ENCODE data around the gene SV2C. TPM values are rescaled to one million over a fixed set of nuclear protein-coding genes. Genes with fewer than 3 reads are reported as not detected.
A peak's percentile ranks its signal among the peaks of the same experiment; 100 is the strongest.
"Not testable (repeated sequence)": the region's sequence is repeated elsewhere in the genome, so short reads cannot be mapped to it uniquely, and the experiment has no call there.

The SV2C gene
- total RNA-seq, 2 experiments from 2014 or later: not detected

DNA sequence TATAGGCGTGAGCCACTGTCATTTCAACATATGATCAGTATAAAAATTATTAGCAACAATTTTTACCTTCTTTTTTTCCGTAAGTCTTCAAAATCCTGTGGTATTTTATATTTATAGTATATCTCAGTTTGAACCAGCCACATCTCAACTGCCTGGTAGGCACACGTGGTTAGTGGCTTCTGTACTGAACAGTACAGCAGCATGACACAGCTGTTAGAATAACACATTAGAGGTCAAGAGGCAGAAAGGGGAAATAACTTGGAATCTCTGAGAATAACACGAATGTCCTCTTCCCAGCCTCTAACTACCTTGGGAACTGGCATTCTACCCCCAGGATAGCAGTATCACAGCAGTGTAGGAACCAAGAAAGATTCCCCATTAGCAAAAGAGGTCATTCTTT, 211.4 kb downstream of the SV2C start:
- H3K9me3 Mint-ChIP-seq: no peaks in the 10 kb centered on the region
- H3K27me3 Mint-ChIP-seq: peaks cover 5% of the 10 kb centered on the region
- H3K27ac Mint-ChIP-seq: no peak overlapping the region
- H3K4me1 Mint-ChIP-seq: peaks cover 4% of the 10 kb centered on the region
- no peaks in the 10 kb centered on the region for H3K36me3 Mint-ChIP-seq
- no peak for DNase-seq
- H3K4me3 Mint-ChIP-seq: no peak overlapping the region

DNA sequence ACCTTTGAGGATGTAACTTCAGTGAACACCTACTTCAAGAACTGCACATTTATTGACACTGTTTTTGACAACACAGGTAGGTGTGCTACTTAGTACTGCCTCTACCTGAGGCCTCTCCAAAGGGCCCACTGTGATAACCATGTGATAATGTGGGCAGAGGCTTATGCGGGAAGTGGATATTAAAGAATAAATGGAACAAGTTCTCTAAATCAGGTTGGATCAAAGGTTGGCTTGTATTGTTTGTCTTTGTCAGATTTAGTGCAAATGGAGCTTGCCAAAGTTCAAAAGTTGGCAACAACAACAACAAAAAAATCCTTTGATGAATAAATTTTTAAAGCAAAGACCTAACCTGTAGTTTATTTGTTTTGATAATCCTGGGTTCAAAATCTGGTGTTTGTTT, 215.7 kb downstream of the SV2C start:
- no peak overlapping the region for H3K27ac Mint-ChIP-seq

DNA sequence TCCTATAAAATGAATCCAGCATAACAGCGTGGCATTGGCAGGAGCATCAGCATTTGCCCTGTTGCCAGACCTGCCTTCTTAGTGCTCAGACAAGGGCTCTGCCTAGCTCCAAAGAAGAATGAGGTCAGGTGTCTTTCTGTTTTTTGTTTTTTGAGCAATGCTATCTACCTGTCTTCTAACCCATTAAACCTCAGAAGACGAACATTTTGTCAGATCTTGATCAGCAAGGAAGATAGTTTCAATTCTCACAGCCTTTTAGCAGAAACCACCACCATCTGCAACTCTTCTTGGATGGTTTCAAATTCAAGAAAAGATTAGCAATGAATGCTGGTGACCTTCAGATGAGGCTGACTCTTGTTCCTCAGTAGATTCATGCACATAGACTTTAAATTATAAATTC, 216.4 kb downstream of the SV2C start:
- Mint-ChIP-seq H3K9me3 (no peaks in the 10 kb centered on the region), H3K27ac (no peak overlapping the region), H3K4me3 (no peak overlapping the region), H3K36me3 (no peaks in the 10 kb centered on the region), H3K4me1 (peaks cover 10% of the 10 kb centered on the region), H3K27me3 (peaks cover 7% of the 10 kb centered on the region)
- DNase-seq: no peak

More for the DNA sequence above, 215.7 kb downstream of the SV2C start:
- Mint-ChIP-seq H3K27me3 (peaks cover 7% of the 10 kb centered on the region), H3K4me3 (no peak overlapping the region), H3K9me3 (no peaks in the 10 kb centered on the region), H3K4me1 (peaks cover 9% of the 10 kb centered on the region), H3K36me3 (no peaks in the 10 kb centered on the region)
- no peak for DNase-seq

DNA sequence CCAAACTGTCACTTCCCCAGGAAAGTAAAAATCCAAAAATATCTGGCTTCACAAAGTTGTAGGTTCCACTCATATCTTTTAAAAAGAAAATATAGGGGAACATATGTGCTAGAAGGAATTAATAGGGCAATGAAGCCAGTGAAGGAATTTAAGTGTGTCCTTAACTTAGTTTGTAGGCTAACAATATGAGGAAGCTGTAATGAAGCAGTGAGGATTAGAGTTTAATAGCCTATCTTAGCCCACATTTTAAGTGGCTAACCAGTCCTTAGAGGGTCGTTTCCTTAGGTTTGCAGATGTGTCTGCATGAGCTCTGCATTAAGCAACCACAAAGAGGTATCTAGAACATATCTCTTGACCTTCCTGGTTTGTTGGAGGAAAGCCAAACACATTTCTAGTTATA, 218.7 kb downstream of the SV2C start:
- not testable (repeated sequence) for H3K27me3 Mint-ChIP-seq

DNA sequence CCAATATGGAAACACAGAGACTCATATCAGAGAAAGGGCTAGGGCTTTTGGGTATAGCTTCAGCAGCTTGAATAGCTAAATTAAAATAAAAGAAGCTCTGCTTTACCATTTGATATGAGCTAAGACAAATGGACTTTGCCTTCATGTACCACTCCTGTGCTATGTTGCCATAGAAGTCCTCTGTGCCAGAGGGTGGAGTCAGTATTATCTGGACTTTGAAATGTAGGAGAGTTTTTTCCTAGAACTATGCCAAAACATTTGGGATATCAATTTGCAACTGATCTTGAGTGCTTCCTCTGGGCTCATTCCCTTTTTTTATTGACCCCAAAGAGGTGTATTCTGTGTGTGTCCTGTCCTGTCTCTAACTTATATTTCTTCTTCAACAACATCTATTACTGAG, 219.5 kb downstream of the SV2C start:
- H3K4me1 Mint-ChIP-seq: peaks cover 12% of the 10 kb centered on the region
- H3K27ac Mint-ChIP-seq: not testable (repeated sequence)

More for the DNA sequence above, 218.7 kb downstream of the SV2C start:
- H3K27ac Mint-ChIP-seq, H3K4me3 Mint-ChIP-seq, DNase-seq, H3K9me3 Mint-ChIP-seq, H3K36me3 Mint-ChIP-seq: not testable (repeated sequence)
- peaks cover 12% of the 10 kb centered on the region for H3K4me1 Mint-ChIP-seq

DNA sequence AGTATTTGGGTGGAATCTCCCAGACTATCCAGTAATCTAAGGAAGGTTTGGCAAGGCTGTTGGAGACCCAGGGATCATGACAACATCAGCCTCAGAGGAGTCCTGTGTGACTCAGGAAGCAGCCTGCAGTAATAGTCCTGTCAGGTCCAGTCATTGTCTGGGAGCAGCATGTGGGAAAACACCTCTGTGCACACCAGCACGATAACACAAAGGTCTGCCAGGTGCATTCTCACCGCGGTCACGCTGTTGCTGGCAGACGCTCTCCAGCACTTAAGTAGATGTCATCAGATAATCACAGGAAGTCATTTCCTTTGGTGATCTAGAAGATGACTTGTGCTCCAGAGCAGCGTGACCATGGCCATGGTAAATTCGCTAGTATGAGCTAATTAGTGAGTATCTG, 220.7 kb downstream of the SV2C start:
- Mint-ChIP-seq H3K9me3 (peaks cover 1% of the 10 kb centered on the region), H3K27me3 (peaks cover 2% of the 10 kb centered on the region), H3K4me3 (no peak overlapping the region), H3K4me1 (peaks cover 12% of the 10 kb centered on the region), H3K27ac (no peak overlapping the region), H3K36me3 (peaks cover 2% of the 10 kb centered on the region)
- peak; percentile 37 for DNase-seq

More for the DNA sequence above, 219.5 kb downstream of the SV2C start:
- not testable (repeated sequence) for H3K9me3 Mint-ChIP-seq, H3K4me3 Mint-ChIP-seq, H3K36me3 Mint-ChIP-seq, DNase-seq, H3K27me3 Mint-ChIP-seq

DNA sequence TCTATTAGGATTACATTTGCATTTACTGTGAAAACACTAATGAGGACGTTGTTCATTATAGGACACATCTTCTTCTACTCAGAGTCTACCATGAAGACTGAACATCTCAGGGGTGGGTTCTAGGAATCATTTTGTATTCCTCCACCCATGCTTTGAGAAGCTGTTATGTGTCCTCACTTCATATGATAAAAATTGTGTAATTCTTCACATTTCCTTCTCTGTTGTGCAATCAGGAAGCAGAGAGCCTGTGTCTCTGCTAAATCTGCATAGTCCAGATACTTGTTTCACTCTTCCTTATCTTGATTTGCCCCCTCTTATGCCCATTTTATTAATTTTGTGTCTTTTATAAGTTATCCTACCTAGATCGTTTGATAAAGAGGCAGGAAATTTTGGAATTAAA, 222.1 kb downstream of the SV2C start:
- peaks cover 7% of the 10 kb centered on the region for H3K4me1 Mint-ChIP-seq
- peaks cover 1% of the 10 kb centered on the region for H3K9me3 Mint-ChIP-seq
- H3K4me3 Mint-ChIP-seq: no peak overlapping the region
- H3K27ac Mint-ChIP-seq: no peak overlapping the region
- peaks cover 2% of the 10 kb centered on the region for H3K27me3 Mint-ChIP-seq
- H3K36me3 Mint-ChIP-seq: peaks cover 2% of the 10 kb centered on the region
- DNase-seq: no peak

DNA sequence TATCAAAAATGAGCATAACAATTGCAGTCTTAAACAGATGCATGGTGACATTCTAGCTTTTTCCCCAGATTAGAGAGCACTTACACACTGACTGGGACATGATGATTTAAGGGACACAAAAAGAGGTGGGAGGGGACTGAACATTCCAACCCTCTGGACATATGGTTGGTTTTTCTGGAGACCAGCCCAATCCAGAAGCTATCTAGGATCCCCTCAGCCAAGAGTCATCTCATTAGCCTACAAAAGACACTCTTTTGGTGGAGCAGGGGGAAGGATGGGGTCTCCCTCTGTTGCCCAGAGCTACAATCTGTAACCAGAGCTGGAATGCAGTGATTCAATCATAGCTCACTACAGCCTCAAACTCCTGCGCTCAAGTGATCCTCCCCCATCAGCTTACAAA, 222.6 kb downstream of the SV2C start:
- peaks cover 7% of the 10 kb centered on the region for H3K4me1 Mint-ChIP-seq
- H3K27me3 Mint-ChIP-seq: peaks cover 2% of the 10 kb centered on the region
- no peak overlapping the region for H3K27ac Mint-ChIP-seq
- peaks cover 2% of the 10 kb centered on the region for H3K36me3 Mint-ChIP-seq
- DNase-seq: no peak
- no peak overlapping the region for H3K4me3 Mint-ChIP-seq
- H3K9me3 Mint-ChIP-seq: peaks cover 1% of the 10 kb centered on the region

DNA sequence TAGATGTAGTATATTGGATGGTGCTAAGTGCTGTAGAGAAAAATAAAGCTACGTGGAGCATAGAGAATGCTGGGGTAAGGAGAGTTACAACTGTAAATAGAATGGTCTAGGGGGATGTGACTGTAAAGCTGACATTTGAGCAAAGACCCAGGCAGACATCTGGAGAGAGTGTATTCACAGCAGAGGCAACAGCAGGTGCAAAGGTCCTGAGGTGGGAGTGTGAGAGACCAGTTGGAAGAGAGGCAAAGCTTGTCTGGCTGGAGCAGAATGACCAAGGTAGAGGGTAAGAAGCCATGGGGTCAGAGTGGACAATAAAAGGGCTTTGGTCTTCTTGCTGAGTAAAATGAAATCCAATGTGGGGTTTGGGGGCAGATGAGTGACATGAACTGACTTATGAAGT, 227.0 kb downstream of the SV2C start:
- Mint-ChIP-seq H3K9me3 (no peaks in the 10 kb centered on the region), H3K4me1 (peaks cover 2% of the 10 kb centered on the region), H3K27ac (no peak overlapping the region), H3K4me3 (no peak overlapping the region), H3K36me3 (no peaks in the 10 kb centered on the region), H3K27me3 (no peaks in the 10 kb centered on the region)
- no peak for DNase-seq

DNA sequence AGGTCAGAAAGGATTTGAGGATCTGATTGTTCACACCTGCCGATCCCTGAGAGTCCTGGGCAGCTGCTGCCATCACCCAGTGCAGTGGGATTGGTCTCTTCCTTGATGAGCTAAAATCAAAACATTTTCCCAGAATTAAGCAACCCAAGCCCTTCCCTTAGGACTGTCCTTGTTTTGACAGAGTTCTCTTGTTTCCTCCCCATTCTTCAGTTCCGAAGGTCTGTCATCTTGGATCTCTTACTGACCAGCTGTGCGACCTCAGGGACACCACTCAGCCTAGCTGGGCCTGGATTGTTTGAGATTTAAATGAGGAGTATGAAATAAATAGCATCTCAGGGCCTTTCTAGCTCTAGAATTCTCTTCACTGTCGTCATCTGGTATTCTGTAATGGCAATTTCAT, 229.6 kb downstream of the SV2C start:
- no peaks in the 10 kb centered on the region for H3K27me3 Mint-ChIP-seq
- no peak overlapping the region for H3K4me3 Mint-ChIP-seq
- no peaks in the 10 kb centered on the region for H3K4me1 Mint-ChIP-seq
- H3K36me3 Mint-ChIP-seq: no peaks in the 10 kb centered on the region
- no peak for DNase-seq
- H3K27ac Mint-ChIP-seq: no peak overlapping the region
- no peaks in the 10 kb centered on the region for H3K9me3 Mint-ChIP-seq

DNA sequence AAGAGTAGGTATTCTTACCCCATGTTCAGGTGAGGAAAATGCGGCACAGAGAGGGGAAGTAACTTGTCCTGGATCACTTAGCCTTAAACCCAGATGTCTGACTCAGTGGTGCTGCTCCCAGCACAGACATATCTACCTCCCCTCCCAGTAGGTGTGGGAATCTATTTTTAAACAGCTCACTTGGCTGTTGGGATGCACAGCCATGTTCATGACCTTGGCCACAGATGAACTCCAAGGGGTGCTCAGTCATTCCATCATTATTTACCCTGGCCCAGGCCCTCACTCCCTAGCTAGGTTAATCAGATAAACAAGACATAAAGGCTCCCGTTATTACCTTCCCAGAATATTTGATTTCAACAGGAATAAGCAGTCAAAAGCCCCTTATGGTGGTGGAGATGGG, 231.5 kb downstream of the SV2C start:
- Mint-ChIP-seq H3K4me1 (no peaks in the 10 kb centered on the region), H3K4me3 (no peak overlapping the region), H3K27me3 (no peaks in the 10 kb centered on the region), H3K36me3 (no peaks in the 10 kb centered on the region), H3K27ac (no peak overlapping the region), H3K9me3 (no peaks in the 10 kb centered on the region)
- DNase-seq: no peak

DNA sequence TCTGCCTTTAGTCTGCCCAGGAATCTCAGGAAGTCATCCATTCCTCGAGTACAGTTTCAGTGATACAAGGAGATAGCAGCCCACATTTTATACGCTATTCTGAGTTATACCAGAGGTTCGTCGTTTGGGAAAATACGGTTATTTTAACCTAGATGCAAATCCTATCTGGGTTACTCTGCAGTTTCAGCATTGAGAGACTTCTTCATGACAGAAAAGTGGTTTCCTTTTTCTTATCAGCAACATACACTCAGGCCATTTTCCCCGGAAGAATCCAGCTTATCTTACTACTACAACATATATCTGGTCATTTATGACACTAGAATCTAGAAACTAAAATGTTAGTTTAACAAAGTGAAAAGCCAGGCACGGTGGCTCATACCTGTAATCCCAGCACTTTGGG, 236.5 kb downstream of the SV2C start:
- Mint-ChIP-seq H3K4me1 (peaks cover 2% of the 10 kb centered on the region), H3K36me3 (no peaks in the 10 kb centered on the region), H3K27ac (no peak overlapping the region), H3K27me3 (no peaks in the 10 kb centered on the region), H3K9me3 (peaks cover 11% of the 10 kb centered on the region), H3K4me3 (no peak overlapping the region)
- DNase-seq: no peak

DNA sequence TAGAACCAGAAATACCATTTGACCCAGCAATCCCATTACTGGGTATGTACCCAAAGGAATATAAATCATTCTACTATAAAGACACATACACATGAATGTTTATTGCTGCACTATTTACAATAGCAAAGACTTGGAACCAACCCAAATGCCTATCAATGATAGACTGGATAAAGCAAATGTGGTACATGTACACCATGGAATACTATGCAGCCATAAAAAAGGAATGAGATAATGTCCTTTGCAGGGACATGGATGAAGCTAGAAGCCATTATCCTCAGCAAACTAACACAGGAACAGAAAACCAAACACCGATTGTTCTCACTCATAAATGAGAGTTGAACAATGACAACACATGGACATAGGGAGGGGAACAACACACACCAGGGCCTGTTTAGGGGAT, 240.3 kb downstream of the SV2C start:
- not testable (repeated sequence) for H3K36me3 Mint-ChIP-seq, H3K4me3 Mint-ChIP-seq, H3K27me3 Mint-ChIP-seq, DNase-seq, H3K27ac Mint-ChIP-seq
- peaks cover 34% of the 10 kb centered on the region for H3K4me1 Mint-ChIP-seq
- peaks cover 11% of the 10 kb centered on the region for H3K9me3 Mint-ChIP-seq

DNA sequence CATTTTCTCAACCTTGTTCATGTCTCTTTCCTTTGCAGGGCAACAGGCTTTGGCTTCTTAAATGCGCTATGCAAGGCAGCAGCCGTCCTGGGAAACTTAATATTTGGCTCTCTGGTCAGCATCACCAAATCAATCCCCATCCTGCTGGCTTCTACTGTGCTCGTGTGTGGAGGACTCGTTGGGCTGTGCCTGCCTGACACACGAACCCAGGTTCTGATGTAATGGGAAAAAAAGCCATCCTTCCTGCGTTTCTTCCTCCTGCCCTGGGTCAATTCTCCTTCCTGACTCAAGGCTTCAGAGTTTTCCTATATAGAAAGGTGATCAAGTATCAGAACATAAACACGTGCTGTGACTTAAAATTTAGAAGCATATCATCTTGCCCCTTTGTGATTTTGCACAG, 242.1 kb downstream of the SV2C start:
- peaks cover 33% of the 10 kb centered on the region for H3K4me1 Mint-ChIP-seq
- no peaks in the 10 kb centered on the region for H3K36me3 Mint-ChIP-seq
- H3K27me3 Mint-ChIP-seq: no peaks in the 10 kb centered on the region
- H3K9me3 Mint-ChIP-seq: peaks cover 11% of the 10 kb centered on the region
- H3K4me3 Mint-ChIP-seq: no peak overlapping the region
- DNase-seq: no peak
- peak overlapping the region; percentile 75 for H3K27ac Mint-ChIP-seq

DNA sequence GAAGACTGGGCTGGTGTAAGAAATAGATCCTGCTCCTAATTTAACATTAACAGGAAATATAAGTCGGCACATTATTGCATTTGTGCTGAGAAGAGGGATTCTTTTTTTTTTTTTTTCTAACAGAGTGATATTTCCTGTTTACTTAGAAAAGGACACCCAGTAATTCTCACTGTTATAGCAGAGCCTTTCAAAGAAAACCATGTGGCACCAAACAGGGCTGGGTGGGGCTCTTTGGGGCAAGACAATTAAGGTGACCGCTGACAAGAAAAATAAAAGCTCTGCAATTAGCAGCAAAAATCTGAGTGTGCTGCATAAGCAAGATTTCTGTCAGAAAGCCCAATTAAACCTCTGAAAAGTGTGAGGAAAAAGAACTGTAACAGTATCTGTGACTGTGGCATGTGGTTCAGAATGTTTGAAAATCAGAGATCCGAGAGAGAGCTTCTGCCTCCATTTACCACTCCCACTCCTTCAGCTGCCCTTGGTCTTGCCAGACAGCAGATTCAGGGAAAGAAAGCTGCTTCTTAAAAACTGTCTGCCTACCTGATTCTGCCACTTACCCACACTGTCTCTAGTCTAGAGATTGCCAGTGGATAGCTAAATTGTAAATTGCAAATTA, 242.8 kb downstream of the SV2C start:
- DNase-seq: no peak
- Mint-ChIP-seq H3K27ac (peak overlapping the region; percentile 75), H3K9me3 (peaks cover 11% of the 10 kb centered on the region), H3K4me3 (no peak overlapping the region), H3K4me1 (peaks cover 35% of the 10 kb centered on the region), H3K27me3 (no peaks in the 10 kb centered on the region), H3K36me3 (no peaks in the 10 kb centered on the region)

DNA sequence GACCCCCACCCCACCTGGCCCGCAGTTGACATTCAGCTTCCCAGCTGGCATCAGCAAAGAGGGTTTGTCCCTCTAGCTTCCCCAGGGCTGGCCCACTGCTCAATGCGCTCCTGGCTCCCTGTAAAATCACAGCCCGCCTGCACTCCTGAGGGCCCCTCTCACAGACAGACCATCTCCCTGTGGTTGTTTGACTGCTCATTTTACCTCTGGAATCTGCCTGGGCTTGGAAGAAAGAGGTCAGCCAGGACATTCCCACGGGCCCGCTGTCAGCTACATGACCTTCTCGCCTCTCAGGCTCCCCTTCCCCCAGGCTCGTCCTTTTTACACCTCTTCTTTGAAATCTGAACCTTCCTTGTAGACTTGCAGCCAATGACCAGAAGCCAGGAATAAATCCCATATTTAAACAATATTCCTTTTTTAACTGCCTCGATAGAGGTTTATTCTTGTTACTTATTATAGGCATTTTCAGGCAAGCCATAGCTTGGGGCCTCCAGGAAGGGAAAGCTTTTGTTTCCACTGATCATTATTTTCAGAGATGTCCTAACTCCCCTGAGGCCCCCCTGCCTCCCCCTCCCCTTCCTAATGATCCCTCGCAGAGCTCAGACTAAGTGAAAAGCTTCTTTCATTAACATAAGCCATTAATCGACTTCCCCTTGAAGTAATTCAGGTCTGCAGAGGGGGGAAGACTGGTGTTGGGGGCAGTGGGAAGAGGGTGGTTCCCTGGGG, 243.6 kb downstream of the SV2C start:
- peaks cover 42% of the 10 kb centered on the region for H3K4me1 Mint-ChIP-seq
- H3K36me3 Mint-ChIP-seq: no peaks in the 10 kb centered on the region
- DNase-seq: no peak
- H3K27me3 Mint-ChIP-seq: no peaks in the 10 kb centered on the region
- peaks cover 11% of the 10 kb centered on the region for H3K9me3 Mint-ChIP-seq
- H3K27ac Mint-ChIP-seq: peak overlapping the region; percentile 75
- no peak overlapping the region for H3K4me3 Mint-ChIP-seq

All from activated naive CD8-positive, alpha-beta T cell treated with anti-CD3 and anti-CD28 coated beads for 36 hours (primary cell).